ENCODE data around the gene PABPN1.

Gene PABPN1

DNA sequence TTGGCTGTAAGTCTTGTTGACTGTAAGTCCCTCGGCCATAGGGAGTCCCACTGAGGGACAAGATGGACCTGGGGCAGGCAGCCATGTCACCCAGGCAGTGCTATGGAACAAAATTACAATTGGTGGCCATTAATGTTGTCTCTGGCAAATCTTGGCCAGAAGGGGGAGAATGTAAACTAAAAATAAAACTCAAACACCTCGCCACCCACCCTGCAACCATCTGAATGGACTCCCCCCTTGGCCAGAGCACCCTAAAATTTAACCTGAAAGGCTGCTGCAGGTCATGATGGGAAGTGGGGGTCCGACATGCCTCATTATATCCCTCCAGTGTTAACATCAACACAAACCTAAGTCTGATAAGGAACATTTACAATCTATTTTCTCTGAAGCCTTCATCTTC, 23.2 kb downstream of the PABPN1 start:
- peaks cover 8% of the 10 kb centered on the region for H3K27me3 Mint-ChIP-seq
- H3K27ac Mint-ChIP-seq = no peak overlapping the region
- H3K4me1 Mint-ChIP-seq (ENCODE audit: low read depth) = no peaks in the 10 kb centered on the region
- H3K4me3 Mint-ChIP-seq = no peak overlapping the region
- no peaks in the 10 kb centered on the region for H3K36me3 Mint-ChIP-seq (ENCODE audit: low read depth)
- H3K9me3 Mint-ChIP-seq = no peaks in the 10 kb centered on the region

DNA sequence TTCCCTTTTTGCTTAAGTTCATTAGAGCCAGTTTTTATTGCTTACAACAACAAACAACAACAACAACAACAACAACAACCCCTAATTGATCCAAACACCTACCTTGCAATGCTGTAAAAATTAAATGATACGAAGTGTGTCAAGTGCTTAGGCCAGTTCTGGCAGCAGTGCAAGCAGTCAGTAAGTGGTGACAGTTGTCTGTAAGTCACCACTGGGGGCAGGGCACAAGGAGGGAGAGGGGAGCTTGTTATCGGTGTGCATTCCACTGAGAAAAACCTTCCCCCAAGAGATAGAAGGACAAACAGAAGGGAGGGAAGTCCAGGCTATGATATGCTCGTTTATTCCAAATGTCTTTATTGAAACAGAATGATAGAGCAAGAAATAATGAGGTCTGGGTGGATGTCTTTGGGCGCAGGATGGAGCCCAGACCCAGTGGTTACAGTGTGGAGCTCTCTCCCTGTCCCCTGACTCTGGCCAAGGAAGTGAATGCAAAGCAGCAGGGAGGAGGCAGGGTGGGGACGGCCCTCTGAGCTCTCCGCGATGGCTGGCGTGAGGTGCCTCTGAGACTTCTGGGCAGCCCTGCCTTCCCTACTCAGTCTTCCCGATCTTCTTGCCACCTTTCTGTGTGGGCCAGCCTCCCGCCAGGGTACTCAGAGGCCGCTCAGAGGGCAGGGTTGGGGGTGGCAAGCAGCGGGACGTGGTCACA, 24.9 kb downstream of the PABPN1 start:
- Mint-ChIP-seq H3K4me1 (ENCODE audit: low read depth) (peaks cover under 1% of the 10 kb centered on the region), H3K9me3 (no peaks in the 10 kb centered on the region), H3K27ac (no peak overlapping the region), H3K27me3 (peaks cover 10% of the 10 kb centered on the region), H3K4me3 (no peak overlapping the region), H3K36me3 (ENCODE audit: low read depth) (no peaks in the 10 kb centered on the region)

DNA sequence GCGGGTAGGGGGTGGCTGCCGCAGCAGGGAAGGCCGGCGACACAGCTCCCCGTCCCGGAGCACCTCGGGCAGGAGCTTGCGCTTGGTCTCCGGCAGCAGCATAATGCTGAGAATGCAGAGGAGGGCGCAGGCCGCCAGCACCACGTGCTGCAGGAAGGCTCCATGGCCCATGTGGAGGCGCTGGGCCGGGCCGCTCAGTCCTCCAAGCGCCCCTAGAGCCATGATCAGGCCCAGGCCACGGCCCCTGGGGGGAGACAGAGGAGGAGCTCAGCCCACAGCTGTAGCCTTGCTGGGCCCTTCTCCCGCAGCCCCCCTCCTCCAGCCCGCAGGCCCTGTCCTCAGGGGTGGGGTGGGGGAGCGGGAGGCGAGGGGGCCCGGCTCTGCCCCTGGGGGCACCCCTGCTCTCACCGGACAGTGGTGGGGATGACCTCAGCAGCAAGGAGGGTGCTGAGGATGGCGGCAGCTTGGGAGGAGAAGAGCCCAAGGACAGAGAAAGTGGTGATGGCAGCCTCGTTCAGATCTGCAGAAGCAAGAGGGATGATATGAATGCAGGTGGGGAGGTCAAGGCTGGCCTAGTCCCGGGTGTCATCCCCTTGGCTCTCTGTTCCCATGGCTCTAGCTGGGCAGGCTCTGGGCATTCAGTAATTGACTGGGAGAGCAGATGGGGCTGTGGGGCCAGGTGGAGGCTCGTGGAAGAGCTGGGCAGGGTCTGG, 25.6 kb downstream of the PABPN1 start:
- Mint-ChIP-seq H3K4me3 (no peak overlapping the region), H3K27me3 (peaks cover 14% of the 10 kb centered on the region), H3K27ac (no peak overlapping the region), H3K36me3 (ENCODE audit: low read depth) (no peaks in the 10 kb centered on the region), H3K9me3 (no peaks in the 10 kb centered on the region), H3K4me1 (ENCODE audit: low read depth) (peaks cover 4% of the 10 kb centered on the region)

DNA sequence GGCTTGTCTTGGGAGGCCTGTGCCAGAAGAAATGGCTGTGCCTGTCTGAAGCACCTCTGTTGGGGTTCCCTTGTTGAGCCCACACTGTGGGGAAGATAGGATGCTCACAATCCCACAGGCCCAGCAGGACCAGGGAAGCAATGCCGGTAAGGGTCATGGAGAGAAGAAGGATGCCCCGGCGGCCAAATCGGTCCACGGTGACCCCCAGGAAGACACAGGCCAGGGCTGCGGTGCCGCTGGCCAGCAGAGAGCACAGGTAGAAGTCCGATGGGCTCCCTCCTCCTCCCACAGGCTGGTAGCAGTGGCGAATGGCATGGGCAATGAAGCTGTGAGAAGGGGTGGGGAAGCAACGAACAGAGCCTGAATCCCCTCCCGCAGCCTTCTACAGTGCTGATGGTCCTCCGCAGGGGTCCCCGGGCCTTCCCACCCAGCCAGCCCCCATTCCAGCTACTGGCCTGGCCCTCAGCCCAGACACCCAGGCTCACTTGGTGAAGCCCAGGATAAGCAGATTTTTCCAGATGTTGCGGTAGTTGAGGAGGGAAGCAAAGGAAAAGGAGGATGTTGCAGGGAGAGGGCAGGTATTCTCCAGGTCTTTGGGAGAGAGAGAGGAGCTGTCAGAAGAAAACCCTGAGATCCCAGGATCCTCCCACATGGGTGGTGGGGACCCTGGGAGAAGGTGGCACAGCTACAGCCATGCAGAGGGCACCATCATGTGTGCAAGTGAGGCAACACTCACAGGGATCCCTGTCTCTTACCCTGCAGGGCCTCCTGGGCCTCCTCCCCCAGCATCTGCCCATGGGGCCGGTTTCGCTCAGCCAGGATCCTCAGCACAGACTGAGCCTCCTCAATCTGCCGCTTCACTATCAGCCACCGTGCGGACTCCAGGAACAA, 26.4 kb downstream of the PABPN1 start:
- Mint-ChIP-seq H3K27me3 (peaks cover 14% of the 10 kb centered on the region), H3K4me3 (no peak overlapping the region), H3K27ac (no peak overlapping the region), H3K36me3 (ENCODE audit: low read depth) (no peaks in the 10 kb centered on the region), H3K4me1 (ENCODE audit: low read depth) (peaks cover 4% of the 10 kb centered on the region), H3K9me3 (no peaks in the 10 kb centered on the region)

DNA sequence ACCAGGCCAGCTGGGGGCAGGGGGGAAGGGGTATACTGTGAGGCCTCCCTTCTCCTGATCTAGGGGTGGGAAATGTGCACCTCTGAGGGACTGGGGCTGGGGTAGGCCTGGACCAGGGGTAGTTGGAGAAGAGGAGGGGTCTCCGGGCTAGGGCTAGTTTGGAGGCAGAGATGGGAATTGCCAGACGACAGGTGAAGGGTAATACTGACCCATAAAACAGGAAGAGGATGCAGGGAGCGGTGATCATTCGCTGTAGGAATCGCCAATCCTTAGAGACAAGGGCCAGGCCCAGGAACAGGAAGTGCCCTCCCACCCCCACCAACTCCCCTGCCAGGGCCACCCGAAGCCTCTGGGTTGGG, 27.0 kb downstream of the PABPN1 start:
- H3K27me3 Mint-ChIP-seq = peaks cover 19% of the 10 kb centered on the region
- H3K9me3 Mint-ChIP-seq = no peaks in the 10 kb centered on the region
- H3K4me1 Mint-ChIP-seq (ENCODE audit: low read depth) = peaks cover 8% of the 10 kb centered on the region
- no peak overlapping the region for H3K27ac Mint-ChIP-seq
- no peak overlapping the region for H3K4me3 Mint-ChIP-seq
- no peaks in the 10 kb centered on the region for H3K36me3 Mint-ChIP-seq (ENCODE audit: low read depth)

DNA sequence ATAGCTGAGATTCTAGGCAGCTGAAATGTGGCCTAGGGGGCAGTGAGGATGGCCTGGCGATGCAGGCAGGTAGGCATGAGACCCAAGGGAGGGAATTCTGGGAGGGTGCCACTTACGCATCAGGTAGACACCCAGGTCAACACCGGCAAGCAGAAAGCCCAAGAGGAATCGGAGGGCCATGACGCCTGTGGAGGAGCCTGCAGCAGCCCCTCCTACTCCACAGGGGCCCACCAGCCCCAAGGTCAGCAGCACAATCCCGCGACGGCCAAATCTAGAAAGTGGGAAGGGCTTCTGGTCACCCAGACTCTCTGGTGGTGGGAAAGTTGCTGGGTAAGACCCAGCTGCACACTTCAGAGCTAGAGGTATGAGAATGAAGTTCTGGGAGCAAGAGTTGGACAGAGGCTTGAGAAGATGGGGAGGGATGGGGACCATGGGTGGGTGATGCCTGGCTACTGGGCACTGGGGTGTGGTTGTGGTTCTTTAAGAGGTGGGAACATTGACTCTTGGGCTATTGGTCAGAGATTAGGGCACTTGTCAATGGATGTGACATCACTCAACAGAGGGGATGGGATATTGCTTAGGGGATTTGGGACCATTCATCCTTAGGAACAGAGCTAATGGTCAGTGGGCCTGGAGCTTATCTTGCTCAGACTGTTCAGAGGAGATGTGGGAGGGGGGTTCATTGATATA, 28.0 kb downstream of the PABPN1 start:
- Mint-ChIP-seq H3K4me3 (no peak overlapping the region), H3K27ac (no peak overlapping the region), H3K9me3 (no peaks in the 10 kb centered on the region), H3K27me3 (peaks cover 29% of the 10 kb centered on the region), H3K36me3 (ENCODE audit: low read depth) (no peaks in the 10 kb centered on the region), H3K4me1 (ENCODE audit: low read depth) (peaks cover 8% of the 10 kb centered on the region)

DNA sequence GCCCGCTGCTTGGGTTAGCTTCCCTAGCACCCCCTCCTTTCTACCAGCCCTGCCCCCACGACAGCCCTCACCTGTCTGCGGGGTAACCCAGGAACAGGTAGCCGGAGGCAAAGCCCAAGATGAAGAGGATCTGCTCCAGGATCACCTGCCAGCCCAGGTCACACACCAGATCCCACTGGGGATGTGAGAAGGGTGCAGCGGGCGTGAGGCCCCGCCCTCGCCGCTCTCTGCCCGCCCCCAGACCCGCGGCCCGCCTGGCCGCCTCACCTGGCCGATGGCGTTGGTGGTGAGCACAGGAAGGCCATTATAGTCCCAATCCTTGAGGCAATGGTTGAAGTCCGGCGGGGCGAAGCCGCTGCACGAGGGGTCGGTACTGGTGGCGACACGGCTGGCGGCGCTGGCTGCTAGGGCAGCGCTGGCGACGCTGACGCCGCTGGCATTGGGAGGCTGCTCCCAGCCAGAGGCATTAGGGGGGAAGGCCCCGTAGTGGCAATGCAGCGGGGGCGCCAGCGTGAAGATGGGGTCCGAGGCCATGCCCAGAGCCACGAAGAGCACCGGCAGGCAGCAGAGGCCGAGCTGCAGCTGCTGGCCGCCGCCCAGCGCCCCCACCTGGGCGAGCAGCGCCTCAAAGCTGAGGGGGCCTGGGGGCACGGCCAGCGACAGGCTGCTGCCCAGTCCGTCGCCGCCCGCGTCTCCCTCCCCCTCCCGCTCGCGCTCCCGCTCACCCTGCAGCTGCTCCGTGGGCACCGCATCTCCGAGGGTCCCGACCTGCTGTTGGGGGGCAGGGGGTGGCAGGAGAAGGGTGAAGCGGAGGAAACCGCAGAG, 30.6 kb downstream of the PABPN1 start:
- H3K9me3 Mint-ChIP-seq = no peaks in the 10 kb centered on the region
- peaks cover 41% of the 10 kb centered on the region for H3K27me3 Mint-ChIP-seq
- H3K27ac Mint-ChIP-seq = no peak overlapping the region
- peak overlapping the region; percentile 75 for H3K4me3 Mint-ChIP-seq
- H3K36me3 Mint-ChIP-seq (ENCODE audit: low read depth) = no peaks in the 10 kb centered on the region
- H3K4me1 Mint-ChIP-seq (ENCODE audit: low read depth) = peaks cover 8% of the 10 kb centered on the region

DNA sequence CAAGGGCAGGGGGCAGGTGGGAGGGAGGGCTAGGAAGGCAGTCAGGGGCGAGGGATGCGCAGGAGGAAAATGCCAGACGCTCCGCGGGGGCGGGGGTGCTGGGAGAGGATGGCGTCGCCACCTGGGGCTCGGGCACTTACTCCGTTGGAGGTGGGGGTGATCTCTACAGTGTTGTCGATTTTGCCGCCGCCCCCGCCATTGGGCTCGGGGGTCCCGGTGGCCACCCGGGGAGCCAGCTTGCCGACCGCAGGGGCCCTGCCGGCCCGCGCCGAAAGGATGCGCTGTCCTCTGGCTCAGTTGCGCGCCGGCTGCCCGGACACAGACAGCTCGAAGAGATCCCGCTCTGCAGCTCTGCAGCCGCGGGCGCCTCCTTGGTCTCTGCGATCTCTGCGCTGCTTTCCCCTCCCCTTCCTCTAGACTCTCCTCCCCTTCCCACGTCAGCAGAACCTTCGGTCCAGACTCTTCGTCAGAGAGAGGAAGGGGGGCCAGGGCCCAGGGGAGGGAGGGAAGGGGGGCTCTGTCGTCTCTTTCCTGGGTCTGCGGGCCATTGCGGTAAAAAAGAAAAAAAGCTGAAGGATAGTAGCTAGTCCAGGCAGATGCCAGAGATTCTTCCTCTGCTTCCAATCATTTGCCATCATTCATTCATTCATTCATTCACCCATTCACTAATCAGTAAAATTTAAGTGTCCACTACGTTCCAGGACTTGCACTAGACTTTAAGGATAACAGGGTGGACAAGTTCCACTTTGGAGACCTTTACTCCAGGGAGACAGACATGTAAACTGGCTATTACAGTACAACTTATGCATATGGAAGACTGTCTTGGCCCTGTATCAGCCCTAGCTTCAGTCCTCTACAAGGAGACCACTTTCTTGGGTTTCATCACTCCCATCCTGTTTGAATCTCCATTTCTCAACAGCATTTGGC, 31.5 kb downstream of the PABPN1 start, which contains the start of gene SLC22A17:
SLC22A17 (minus strand) TSS at position 382 of the 927 bp plus-strand sequence.
- H3K36me3 Mint-ChIP-seq (ENCODE audit: low read depth) = no peaks in the 10 kb centered on the region
- peaks cover 8% of the 10 kb centered on the region for H3K4me1 Mint-ChIP-seq (ENCODE audit: low read depth)
- H3K9me3 Mint-ChIP-seq = no peaks in the 10 kb centered on the region
- H3K4me3 Mint-ChIP-seq = peak within 1 kb of the TSS; percentile 75
- peaks cover 41% of the 10 kb centered on the region for H3K27me3 Mint-ChIP-seq
- H3K27ac Mint-ChIP-seq = no peak within 1 kb of the TSS

DNA sequence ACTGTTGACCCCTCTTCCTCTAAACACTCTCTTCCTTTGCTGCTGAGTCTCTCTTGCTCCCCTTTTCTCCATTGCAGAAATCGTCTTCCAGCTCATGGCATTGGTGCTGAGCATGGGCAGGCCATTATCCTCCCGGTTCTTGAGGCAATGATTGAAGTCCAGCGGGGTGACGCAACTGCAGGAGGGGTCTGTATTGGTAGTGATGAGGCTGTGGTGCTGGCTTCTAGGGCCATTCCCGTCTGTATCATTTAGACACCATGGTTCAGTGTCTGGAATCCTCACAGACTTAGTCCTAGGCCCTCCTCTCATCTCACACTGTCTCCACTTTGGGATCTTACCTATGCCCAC, 32.1 kb downstream of the PABPN1 start:
- Mint-ChIP-seq H3K36me3 (ENCODE audit: low read depth) (no peaks in the 10 kb centered on the region), H3K4me1 (ENCODE audit: low read depth) (peaks cover 8% of the 10 kb centered on the region), H3K9me3 (no peaks in the 10 kb centered on the region), H3K27me3 (peaks cover 41% of the 10 kb centered on the region), H3K4me3 (peak overlapping the region; percentile 75), H3K27ac (no peak overlapping the region)

DNA sequence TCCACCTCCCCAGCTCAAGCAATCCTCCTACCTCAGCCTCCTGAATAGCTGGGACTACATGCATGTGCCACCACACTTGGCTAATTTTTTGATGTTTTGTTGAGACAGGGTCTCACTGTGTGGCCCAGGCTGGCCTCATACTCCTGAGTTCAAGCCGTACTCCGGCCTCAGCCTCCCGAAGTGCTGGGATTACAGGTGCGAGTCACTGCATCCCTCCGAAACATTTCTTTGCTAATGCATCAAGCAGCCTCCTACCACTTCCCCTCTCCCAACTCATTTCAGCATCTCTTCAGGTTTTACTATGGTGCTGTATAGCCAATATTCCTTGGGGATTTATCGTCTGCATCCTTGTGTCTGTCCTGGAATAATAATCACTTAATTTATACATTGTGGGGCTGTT, 33.7 kb downstream of the PABPN1 start:
- peaks cover 41% of the 10 kb centered on the region for H3K27me3 Mint-ChIP-seq

DNA sequence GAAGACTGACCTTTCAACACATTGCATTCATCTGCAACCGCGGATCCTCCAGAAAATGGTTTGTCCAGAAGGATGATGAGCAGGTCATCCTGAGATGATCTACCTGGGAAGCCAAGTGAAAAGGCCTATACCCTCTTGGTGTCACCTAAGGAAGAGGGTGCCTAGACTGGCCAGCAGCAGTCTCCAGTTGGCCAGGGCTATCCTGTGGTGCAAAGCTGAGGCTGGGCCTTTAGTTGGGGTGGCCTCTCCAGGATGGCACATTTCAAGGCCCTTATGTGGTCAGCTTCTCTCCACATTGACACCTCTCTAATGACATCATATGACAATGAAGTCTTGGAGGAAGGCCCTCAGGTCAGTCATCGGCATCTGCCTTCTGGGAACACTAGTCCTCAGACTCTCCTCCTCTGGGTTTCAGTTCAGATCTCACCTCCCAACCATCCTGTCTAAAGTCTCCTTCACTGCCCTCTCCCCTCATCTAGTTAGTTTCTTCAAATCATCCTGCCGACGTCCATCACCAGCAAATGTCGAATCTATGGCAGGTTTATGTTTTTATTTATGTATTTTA, 34.7 kb downstream of the PABPN1 start:
- Mint-ChIP-seq H3K9me3 (no peaks in the 10 kb centered on the region), H3K27ac (no peak overlapping the region), H3K4me3 (no peak overlapping the region), H3K36me3 (ENCODE audit: low read depth) (no peaks in the 10 kb centered on the region), H3K27me3 (peaks cover 32% of the 10 kb centered on the region), H3K4me1 (ENCODE audit: low read depth) (peaks cover 8% of the 10 kb centered on the region)

More for the DNA sequence above, 33.7 kb downstream of the PABPN1 start:
- Mint-ChIP-seq H3K4me1 (ENCODE audit: low read depth) (peaks cover 8% of the 10 kb centered on the region), H3K27ac (no peak overlapping the region), H3K36me3 (ENCODE audit: low read depth) (no peaks in the 10 kb centered on the region), H3K4me3 (no peak overlapping the region), H3K9me3 (no peaks in the 10 kb centered on the region)

DNA sequence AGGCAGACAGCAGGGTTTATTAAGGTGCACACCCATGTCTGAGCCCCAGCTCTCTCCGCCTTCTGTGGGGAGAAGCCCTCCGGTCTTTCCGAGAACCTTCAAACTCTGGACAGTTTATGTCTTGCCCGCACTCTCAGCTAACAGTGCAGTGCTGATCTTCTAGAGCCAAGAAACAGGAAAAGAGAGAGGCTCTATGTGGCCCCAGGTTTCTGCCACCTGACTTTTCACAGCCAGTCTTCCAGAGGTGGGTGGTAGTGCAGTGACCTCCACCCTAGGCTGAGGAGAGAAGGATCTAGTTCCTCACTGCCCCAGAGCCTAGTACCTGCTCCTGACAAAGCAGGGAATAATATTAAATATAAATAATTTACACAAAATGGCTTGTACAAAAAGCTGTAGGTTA, 35.4 kb downstream of the PABPN1 start:
- H3K27ac Mint-ChIP-seq = no peak overlapping the region
- no peak overlapping the region for H3K4me3 Mint-ChIP-seq
- peaks cover 4% of the 10 kb centered on the region for H3K4me1 Mint-ChIP-seq (ENCODE audit: low read depth)
- no peaks in the 10 kb centered on the region for H3K9me3 Mint-ChIP-seq
- peaks cover 27% of the 10 kb centered on the region for H3K27me3 Mint-ChIP-seq
- H3K36me3 Mint-ChIP-seq (ENCODE audit: low read depth) = no peaks in the 10 kb centered on the region

DNA sequence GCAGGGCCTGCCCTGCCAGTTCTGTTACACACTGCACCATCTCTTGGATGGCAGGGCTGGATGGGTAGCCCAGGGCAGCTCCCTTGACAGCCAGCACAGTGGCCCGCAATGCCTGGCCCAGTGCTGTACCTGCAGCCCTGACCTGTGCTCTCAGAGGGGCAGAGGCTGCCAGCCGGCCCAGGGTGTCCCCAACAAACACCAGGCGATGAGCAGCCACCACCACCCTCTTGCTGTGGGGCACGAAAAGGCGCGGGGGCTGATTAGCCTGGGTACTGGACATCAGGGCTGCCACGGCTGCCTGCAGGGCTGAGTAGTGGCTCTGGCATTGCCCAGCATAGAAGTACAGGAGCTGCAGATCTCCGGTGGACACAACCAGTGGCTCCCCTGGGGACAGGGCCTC, 36.0 kb downstream of the PABPN1 start:
- H3K4me1 Mint-ChIP-seq (ENCODE audit: low read depth) = peaks cover 4% of the 10 kb centered on the region
- no peaks in the 10 kb centered on the region for H3K9me3 Mint-ChIP-seq
- peaks cover 27% of the 10 kb centered on the region for H3K27me3 Mint-ChIP-seq
- no peak overlapping the region for H3K27ac Mint-ChIP-seq
- H3K36me3 Mint-ChIP-seq (ENCODE audit: low read depth) = no peaks in the 10 kb centered on the region
- H3K4me3 Mint-ChIP-seq = no peak overlapping the region
